Measurements from ENCODE around the gene LRRC4.

The LRRC4 gene

DNA sequence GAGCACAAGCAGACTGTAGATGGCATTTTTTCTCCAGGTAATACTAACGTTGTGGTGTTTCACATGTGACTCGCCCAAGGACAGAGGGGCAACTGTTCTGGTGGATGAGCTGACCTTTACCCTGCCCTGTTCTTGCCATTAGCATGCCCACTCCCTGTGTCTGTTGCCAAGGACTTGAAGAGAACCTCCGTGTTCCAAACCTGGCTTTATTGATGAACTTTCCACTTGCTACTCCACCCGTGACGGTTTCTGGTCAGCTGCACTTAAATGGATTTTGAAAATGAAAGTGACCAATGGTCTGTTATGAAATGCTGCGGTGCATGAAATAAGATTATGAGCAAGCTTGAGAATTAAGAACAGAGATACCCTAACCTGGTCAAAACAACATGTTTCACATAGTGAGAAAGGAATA is 30.4 kb downstream of the LRRC4 start:
- Histone ChIP-seq H3K27me3 (replicated peaks; ENCODE audit: control insufficient read depth, insufficient read depth, low read length, poor library complexity, severe bottlenecking) (no peaks in the 10 kb centered on the region), H3K9me3 (ENCODE audit: control insufficient read depth, low read length) (no peaks in the 10 kb centered on the region), H3K4me3 (ENCODE audit: insufficient read depth, low read depth, low read length, poor library complexity, severe bottlenecking) (no peak overlapping the region), H3K27ac (ENCODE audit: insufficient read depth, low read length, poor library complexity, severe bottlenecking) (no peak overlapping the region), H3K36me3 (ENCODE audit: control insufficient read depth, insufficient read depth, low read length) (no peaks in the 10 kb centered on the region), H3K4me1 (ENCODE audit: control insufficient read depth, insufficient read depth, low read length, poor library complexity, severe bottlenecking) (peaks cover 3% of the 10 kb centered on the region)
- DNase-seq, result no peak

GRCh38 chr7:128000048-128000447 is 31.2 kb downstream of the LRRC4 start:
- H3K4me3 ChIP-seq (ENCODE audit: insufficient read depth, low read depth, low read length, poor library complexity, severe bottlenecking), result no peak overlapping the region
- peaks cover 5% of the 10 kb centered on the region for H3K36me3 ChIP-seq (ENCODE audit: control insufficient read depth, insufficient read depth, low read length)

GRCh38 chr7:127998671-127999070 is 32.6 kb downstream of the LRRC4 start:
- no peaks in the 10 kb centered on the region for H3K9me3 ChIP-seq (ENCODE audit: control insufficient read depth, low read length)
- no peak overlapping the region for H3K4me3 ChIP-seq (ENCODE audit: insufficient read depth, low read depth, low read length, poor library complexity, severe bottlenecking)
- no peak for DNase-seq
- H3K27ac ChIP-seq (ENCODE audit: insufficient read depth, low read length, poor library complexity, severe bottlenecking), result no peak overlapping the region
- no peaks in the 10 kb centered on the region for H3K27me3 ChIP-seq (replicated peaks; ENCODE audit: control insufficient read depth, insufficient read depth, low read length, poor library complexity, severe bottlenecking)
- peaks cover 3% of the 10 kb centered on the region for H3K4me1 ChIP-seq (ENCODE audit: control insufficient read depth, insufficient read depth, low read length, poor library complexity, severe bottlenecking)
- peaks cover 9% of the 10 kb centered on the region for H3K36me3 ChIP-seq (ENCODE audit: control insufficient read depth, insufficient read depth, low read length)

More at GRCh38 chr7:128000048-128000447, 31.2 kb downstream of the LRRC4 start:
- no peak for DNase-seq
- H3K4me1 ChIP-seq (ENCODE audit: control insufficient read depth, insufficient read depth, low read length, poor library complexity, severe bottlenecking), result peaks cover 3% of the 10 kb centered on the region
- no peaks in the 10 kb centered on the region for H3K9me3 ChIP-seq (ENCODE audit: control insufficient read depth, low read length)
- no peaks in the 10 kb centered on the region for H3K27me3 ChIP-seq (replicated peaks; ENCODE audit: control insufficient read depth, insufficient read depth, low read length, poor library complexity, severe bottlenecking)
- H3K27ac ChIP-seq (ENCODE audit: insufficient read depth, low read length, poor library complexity, severe bottlenecking), result no peak overlapping the region

DNA sequence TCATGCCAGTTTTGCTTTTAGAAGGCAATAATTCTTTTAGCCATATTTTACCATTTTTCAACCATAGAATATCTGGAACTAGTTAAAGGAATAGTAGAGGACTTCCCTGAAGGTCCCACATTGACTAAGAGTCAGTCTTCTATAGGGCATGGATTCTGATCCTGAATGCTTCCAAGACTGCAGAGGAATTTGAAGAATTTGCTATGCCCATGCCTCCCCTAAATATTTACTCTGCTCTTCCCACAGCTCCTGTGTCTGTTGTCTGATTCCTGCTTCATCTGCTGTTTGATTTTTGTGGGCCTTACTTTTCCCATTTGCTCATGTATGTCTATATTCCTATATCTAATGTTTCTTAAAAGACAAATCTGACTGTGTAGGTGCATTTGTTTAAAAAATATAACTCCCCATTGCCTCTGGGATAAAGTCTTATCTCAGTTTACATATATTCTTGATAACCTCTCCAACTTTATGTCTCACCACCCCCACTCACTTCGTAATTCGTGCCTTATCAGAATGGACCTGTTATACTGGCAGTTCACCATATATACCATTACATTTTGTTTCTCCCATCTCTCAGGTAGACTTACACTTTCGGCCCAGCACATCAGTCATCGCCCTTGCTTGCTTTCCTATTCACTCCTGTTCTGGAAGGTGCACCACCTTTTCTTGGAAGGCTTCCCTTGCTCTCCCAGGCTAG is 33.9 kb downstream of the LRRC4 start:
- no peaks in the 10 kb centered on the region for H3K9me3 ChIP-seq (ENCODE audit: control insufficient read depth, low read length)

GRCh38 chr7:127996253-127997071 is 34.8 kb downstream of the LRRC4 start:
- no peak overlapping the region for H3K27ac ChIP-seq (ENCODE audit: insufficient read depth, low read length, poor library complexity, severe bottlenecking)
- H3K9me3 ChIP-seq (ENCODE audit: control insufficient read depth, low read length), result no peaks in the 10 kb centered on the region
- no peak for DNase-seq
- no peak overlapping the region for H3K4me3 ChIP-seq (ENCODE audit: insufficient read depth, low read depth, low read length, poor library complexity, severe bottlenecking)
- no peaks in the 10 kb centered on the region for H3K27me3 ChIP-seq (replicated peaks; ENCODE audit: control insufficient read depth, insufficient read depth, low read length, poor library complexity, severe bottlenecking)
- H3K4me1 ChIP-seq (ENCODE audit: control insufficient read depth, insufficient read depth, low read length, poor library complexity, severe bottlenecking), result no peaks in the 10 kb centered on the region
- peaks cover 22% of the 10 kb centered on the region for H3K36me3 ChIP-seq (ENCODE audit: control insufficient read depth, insufficient read depth, low read length)

More for the DNA sequence above, 33.9 kb downstream of the LRRC4 start:
- H3K36me3 ChIP-seq (ENCODE audit: control insufficient read depth, insufficient read depth, low read length), result peaks cover 14% of the 10 kb centered on the region
- no peaks in the 10 kb centered on the region for H3K4me1 ChIP-seq (ENCODE audit: control insufficient read depth, insufficient read depth, low read length, poor library complexity, severe bottlenecking)
- H3K27me3 ChIP-seq (replicated peaks; ENCODE audit: control insufficient read depth, insufficient read depth, low read length, poor library complexity, severe bottlenecking), result no peaks in the 10 kb centered on the region
- H3K27ac ChIP-seq (ENCODE audit: insufficient read depth, low read length, poor library complexity, severe bottlenecking), result no peak overlapping the region
- DNase-seq, result no peak
- no peak overlapping the region for H3K4me3 ChIP-seq (ENCODE audit: insufficient read depth, low read depth, low read length, poor library complexity, severe bottlenecking)

GRCh38 chr7:127995881-127996215 is 35.4 kb downstream of the LRRC4 start:
- H3K4me1 ChIP-seq (ENCODE audit: control insufficient read depth, insufficient read depth, low read length, poor library complexity, severe bottlenecking), result no peaks in the 10 kb centered on the region

DNA sequence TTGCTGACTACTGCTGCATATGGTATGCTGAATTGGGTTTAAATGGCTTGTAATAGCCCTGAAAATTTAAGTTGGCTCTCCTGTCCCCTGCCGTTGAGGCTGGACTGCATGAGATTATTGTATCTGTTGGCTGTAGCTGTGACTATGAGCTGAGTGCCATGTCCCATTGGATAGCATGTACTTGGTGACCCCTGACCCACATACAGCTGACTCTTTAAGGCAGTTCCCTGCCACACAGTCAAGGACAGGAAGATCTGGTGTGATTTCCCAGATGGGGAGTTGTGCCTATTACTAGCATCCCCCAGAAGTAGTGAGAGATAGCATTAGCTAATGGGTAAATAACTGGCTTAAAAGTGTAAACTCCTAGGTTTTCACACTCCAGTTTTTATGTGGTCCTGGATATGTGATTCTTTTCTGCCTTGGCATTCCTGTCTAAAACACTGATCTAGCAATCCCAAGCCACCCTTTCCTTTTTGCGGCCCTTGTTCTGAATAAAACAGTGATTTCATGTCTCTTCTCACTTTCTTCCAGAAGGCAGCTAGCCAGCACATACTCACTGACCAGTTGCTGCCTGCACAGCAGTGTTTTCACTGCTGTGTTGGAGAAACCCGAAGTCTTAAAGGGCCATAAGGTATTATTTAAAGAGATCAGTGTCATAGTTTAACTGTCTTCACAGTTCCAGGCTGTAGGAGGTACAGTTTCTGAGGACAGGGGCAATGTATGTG is 35.9 kb downstream of the LRRC4 start:
- no peak overlapping the region for H3K4me3 ChIP-seq (ENCODE audit: insufficient read depth, low read depth, low read length, poor library complexity, severe bottlenecking)
- H3K27ac ChIP-seq (ENCODE audit: insufficient read depth, low read length, poor library complexity, severe bottlenecking), result no peak overlapping the region
- no peaks in the 10 kb centered on the region for H3K9me3 ChIP-seq (ENCODE audit: control insufficient read depth, low read length)
- no peaks in the 10 kb centered on the region for H3K27me3 ChIP-seq (replicated peaks; ENCODE audit: control insufficient read depth, insufficient read depth, low read length, poor library complexity, severe bottlenecking)
- no peaks in the 10 kb centered on the region for H3K4me1 ChIP-seq (ENCODE audit: control insufficient read depth, insufficient read depth, low read length, poor library complexity, severe bottlenecking)
- DNase-seq, result no peak
- H3K36me3 ChIP-seq (ENCODE audit: control insufficient read depth, insufficient read depth, low read length), result peaks cover 31% of the 10 kb centered on the region

More at GRCh38 chr7:127995881-127996215, 35.4 kb downstream of the LRRC4 start:
- H3K4me3 ChIP-seq (ENCODE audit: insufficient read depth, low read depth, low read length, poor library complexity, severe bottlenecking), result no peak overlapping the region
- H3K36me3 ChIP-seq (ENCODE audit: control insufficient read depth, insufficient read depth, low read length), result peaks cover 28% of the 10 kb centered on the region
- no peak overlapping the region for H3K27ac ChIP-seq (ENCODE audit: insufficient read depth, low read length, poor library complexity, severe bottlenecking)
- no peaks in the 10 kb centered on the region for H3K27me3 ChIP-seq (replicated peaks; ENCODE audit: control insufficient read depth, insufficient read depth, low read length, poor library complexity, severe bottlenecking)
- no peak for DNase-seq
- H3K9me3 ChIP-seq (ENCODE audit: control insufficient read depth, low read length), result no peaks in the 10 kb centered on the region

DNA sequence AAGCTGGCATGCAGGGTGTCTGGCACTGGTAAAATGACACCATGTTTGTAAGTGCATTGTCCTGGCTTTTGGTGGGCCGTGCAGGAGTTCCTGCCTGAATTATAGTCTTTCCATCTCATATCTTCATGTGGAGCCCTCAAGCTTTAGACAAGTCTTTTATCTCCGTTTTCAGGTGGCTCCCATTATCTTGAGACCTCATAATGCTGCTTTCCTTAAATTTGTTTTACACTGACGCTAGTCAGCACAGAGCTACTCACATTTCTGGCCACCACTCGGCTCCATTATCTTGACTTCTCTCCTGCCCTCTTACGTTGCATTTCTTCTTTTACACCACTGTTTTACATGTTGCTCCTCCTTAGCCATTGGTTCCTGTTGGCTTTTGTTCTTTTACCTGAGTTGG is 37.2 kb downstream of the LRRC4 start:
- Histone ChIP-seq H3K27me3 (replicated peaks; ENCODE audit: control insufficient read depth, insufficient read depth, low read length, poor library complexity, severe bottlenecking) (no peaks in the 10 kb centered on the region), H3K36me3 (ENCODE audit: control insufficient read depth, insufficient read depth, low read length) (peaks cover 31% of the 10 kb centered on the region), H3K4me1 (ENCODE audit: control insufficient read depth, insufficient read depth, low read length, poor library complexity, severe bottlenecking) (no peaks in the 10 kb centered on the region), H3K4me3 (ENCODE audit: insufficient read depth, low read depth, low read length, poor library complexity, severe bottlenecking) (no peak overlapping the region), H3K9me3 (ENCODE audit: control insufficient read depth, low read length) (no peaks in the 10 kb centered on the region), H3K27ac (ENCODE audit: insufficient read depth, low read length, poor library complexity, severe bottlenecking) (no peak overlapping the region)
- no peak for DNase-seq

GRCh38 chr7:127993317-127993716 is 37.9 kb downstream of the LRRC4 start:
- Histone ChIP-seq H3K27me3 (replicated peaks; ENCODE audit: control insufficient read depth, insufficient read depth, low read length, poor library complexity, severe bottlenecking) (no peaks in the 10 kb centered on the region), H3K4me3 (ENCODE audit: insufficient read depth, low read depth, low read length, poor library complexity, severe bottlenecking) (no peak overlapping the region), H3K36me3 (ENCODE audit: control insufficient read depth, insufficient read depth, low read length) (peaks cover 31% of the 10 kb centered on the region), H3K27ac (ENCODE audit: insufficient read depth, low read length, poor library complexity, severe bottlenecking) (no peak overlapping the region), H3K9me3 (ENCODE audit: control insufficient read depth, low read length) (no peaks in the 10 kb centered on the region), H3K4me1 (ENCODE audit: control insufficient read depth, insufficient read depth, low read length, poor library complexity, severe bottlenecking) (no peaks in the 10 kb centered on the region)
- no peak for DNase-seq

- no peaks in the 10 kb centered on the region for H3K27me3 ChIP-seq (replicated peaks; ENCODE audit: control insufficient read depth, insufficient read depth, low read length, poor library complexity, severe bottlenecking)
- H3K27ac ChIP-seq (ENCODE audit: insufficient read depth, low read length, poor library complexity, severe bottlenecking), result no peak overlapping the region
- H3K4me1 ChIP-seq (ENCODE audit: control insufficient read depth, insufficient read depth, low read length, poor library complexity, severe bottlenecking), result no peaks in the 10 kb centered on the region
- no peak overlapping the region for H3K4me3 ChIP-seq (ENCODE audit: insufficient read depth, low read depth, low read length, poor library complexity, severe bottlenecking)
- no peaks in the 10 kb centered on the region for H3K9me3 ChIP-seq (ENCODE audit: control insufficient read depth, low read length)
- DNase-seq, result no peak
- H3K36me3 ChIP-seq (ENCODE audit: control insufficient read depth, insufficient read depth, low read length), result peaks cover 22% of the 10 kb centered on the region
Measured at GRCh38 chr7:127988751-127989150, 42.5 kb downstream of the LRRC4 start.

Data from effector memory CD4-positive, alpha-beta T cell (primary cell).